Measurements from ENCODE around the gene RNF103. TPM values are rescaled to one million over a fixed set of nuclear protein-coding genes. Genes with fewer than 3 reads are reported as not detected.

Gene RNF103
- total and polyA plus RNA-seq, 2 of the 13 experiments (the other 11 are each of a cell fraction or from before 2014, with no cell fraction given), result 19.8 to 21.1 TPM

- BruUV-seq (replicated peaks), result no TSS peak
- CTCF ChIA-PET (ENCODE audit: low intra/inter-chr PET ratio, low total read pairs), result no interaction called here
- POLR2A ChIA-PET, result no interaction called here
- peaks cover 34% of the 10 kb centered on the region for H3K4me1 ChIP-seq (ENCODE audit: insufficient read depth, low read length)
- no peaks in the 10 kb centered on the region for H3K36me3 ChIP-seq (replicated peaks in 1 of 2; ENCODE audit: control insufficient read depth in 1 of 2, insufficient read depth in 2 of 2, low read length in 2 of 2)
- in situ Hi-C loops (cut with HindIII; ENCODE audit: extremely low pct_ligation_motif_present, low pct_unique_long_range_greater_than_20kb) (loop anchor here (10.0 kb wide), 1 partner anchor 47 kb away; the partner anchor contains the start of gene RNF103), intact Hi-C loops (cut with micrococcal nuclease; ENCODE audit: unreplicated experiment) (loop anchor here (5.0 kb wide), 1 partner anchor 35 kb away; no protein-coding TSS in a partner anchor)
- no peak overlapping the region for H3K4me3 ChIP-seq (replicated peaks in 1 of 3; ENCODE audit: insufficient read depth in 1 of 3, low read depth in 2 of 3, low read length in 3 of 3)
- TF ChIP-seq ZNF354B (CRISPR knock-in tag; IDR thresholded peaks at IDR 0.05) (no peak), ZBTB25 (CRISPR knock-in tag; IDR thresholded peaks at IDR 0.05) (no peak), ATF7 (IDR thresholded peaks at IDR 0.05) (peak; percentile 23; the same call in 1 of the 2 replicates), ATF7 (CRISPR knock-in tag; IDR thresholded peaks at IDR 0.05) (no peak), ZNF800 (CRISPR knock-in tag; IDR thresholded peaks at IDR 0.05) (no peak), ZNF362 (CRISPR knock-in tag; IDR thresholded peaks at IDR 0.05; ENCODE audit: borderline replicate concordance) (0 out of 2 replicates have a peak, but pooled peaks have one; percentile 15), HDAC1 (CRISPR knock-in tag; IDR thresholded peaks at IDR 0.05) (0 out of 2 replicates have a peak, but pooled peaks have one; percentile 8), CEBPG (CRISPR knock-in tag; IDR thresholded peaks at IDR 0.05) (peak; percentile 26; the same call in 1 of the 2 replicates), KDM3A (CRISPR knock-in tag; IDR thresholded peaks at IDR 0.05; ENCODE audit: low read depth) (no peak), MIER2 (CRISPR knock-in tag; IDR thresholded peaks at IDR 0.05) (no peak), CEBPB (IDR thresholded peaks at IDR 0.05; ENCODE audit: borderline replicate concordance, low read depth, low read length) (peak; percentile 58; the same call in 1 of the 2 replicates)
- H3K79me2 ChIP-seq (ENCODE audit: insufficient read depth, low read length), result no peaks in the 10 kb centered on the region
- DNase-seq (ENCODE audit: low spot score) (no peak), FAIRE-seq (no peak), ATAC-seq (no peak)
- H3K27me3 ChIP-seq (ENCODE audit: control insufficient read depth in 1 of 2, insufficient read depth in 2 of 2, low read length in 2 of 2), result no peaks in the 10 kb centered on the region
- H2AFZ ChIP-seq (ENCODE audit: low read length), result no peak overlapping the region
- H4K20me1 ChIP-seq (ENCODE audit: insufficient read depth, low read length), result no peaks in the 10 kb centered on the region
- no peaks in the 10 kb centered on the region for H3K9me3 ChIP-seq (ENCODE audit: low read length)
- no peak overlapping the region for H3K4me2 ChIP-seq (ENCODE audit: low read depth, low read length)
- H3K9ac ChIP-seq (ENCODE audit: insufficient read depth, low read depth, low read length), result no peak overlapping the region
- H3K27ac ChIP-seq (ENCODE audit: extremely low read length, insufficient read depth, low read length), result no peak overlapping the region
- 93% methylated on average over 3 of the region's 3 CpGs for WGBS (ENCODE audit: low lambda C conversion rate)
Observed at GRCh38 chr2:86672027-86672545, 48.4 kb upstream of the RNF103 start.

All from HepG2 (cell line).